Activated naive CD8-positive, alpha-beta T cell treated with anti-CD3 and anti-CD28 coated beads, Interleukin-2, amount 10 ng/mL, durations not matched to agents 7 days and 5 days (primary cell): ENCODE data around the gene TTLL7. TPM values are rescaled to one million over a fixed set of nuclear protein-coding genes. Genes with fewer than 3 reads are reported as not detected.

Experiments used
- ATAC-seq: fragments of 150-1000 bp; cut with Tn5 transposase; one replicate; pipeline ENCODE4 v1.10.0; 2021; ENCODE audit warnings: low read depth, moderate library complexity
- POLR2A ChIA-PET: fragments of 350-600 bp; sonication (Branson Sonifier 250); formaldehyde crosslinking; loops from one replicate; lab custom pipeline; 2021; ENCODE audit warnings: antibody characterized with exemption; lab: Charles Lee
- DNase-seq: peaks from one replicate; pipeline ENCODE4 v3.0.0; 2021
- H3K27ac Mint-ChIP-seq: one replicate; pipeline ENCODE4 v1.8.0; 2022; ENCODE audit warnings: mild to moderate bottlenecking, mixed read lengths
- H3K27me3 Mint-ChIP-seq: one replicate; pipeline ENCODE4 v1.8.0; 2022; ENCODE audit warnings: mild to moderate bottlenecking, moderate library complexity, mixed read lengths
- H3K36me3 Mint-ChIP-seq: one replicate; pipeline ENCODE4 v1.8.0; 2021; ENCODE audit warnings: mild to moderate bottlenecking, mixed read lengths
- H3K4me1 Mint-ChIP-seq: one replicate; pipeline ENCODE4 v1.8.0; 2021; ENCODE audit warnings: mixed read lengths
- H3K4me3 Mint-ChIP-seq: one replicate; pipeline ENCODE4 v1.8.0; 2022; ENCODE audit warnings: mild to moderate bottlenecking, moderate library complexity, mixed read lengths
- H3K9me3 Mint-ChIP-seq: one replicate; pipeline ENCODE4 v1.8.0; 2021; ENCODE audit warnings: mixed read lengths
- total RNA-seq, 2 experiments: library from RNA; stranded (reverse); gene quantifications; one replicate each; pipeline ENCODE4 v1.2.3, GENCODE V29; 2021

Gene TTLL7
- total RNA-seq, 2 experiments from 2014 or later: 1.3 to 2.3 TPM

DNA sequence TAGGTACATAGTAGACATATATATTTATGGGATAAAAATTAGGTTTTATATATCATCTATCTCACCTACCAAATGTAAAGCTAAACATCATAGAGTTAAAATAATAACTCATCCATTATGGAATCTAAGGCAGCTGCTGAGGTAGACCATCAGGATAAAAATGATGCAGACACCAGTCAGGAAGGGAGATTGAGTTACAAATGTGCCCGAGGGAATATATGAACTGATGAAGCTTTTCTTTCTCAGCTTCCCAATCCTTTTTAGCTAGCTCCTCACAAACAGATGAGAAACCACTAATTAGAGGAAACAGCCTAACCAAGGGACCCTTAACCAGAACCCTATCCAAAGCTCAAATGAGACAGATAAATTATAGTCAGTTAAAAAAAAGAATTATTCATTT lies 20.9 kb downstream of the TTLL7 start:
- H3K9me3 Mint-ChIP-seq: no peaks in the 10 kb centered on the region
- peaks cover 8% of the 10 kb centered on the region for H3K27me3 Mint-ChIP-seq
- POLR2A ChIA-PET: no interaction called here
- no peaks in the 10 kb centered on the region for H3K4me1 Mint-ChIP-seq
- no peak overlapping the region for H3K27ac Mint-ChIP-seq
- DNase-seq (no peak), ATAC-seq (no peak)
- no peak overlapping the region for H3K4me3 Mint-ChIP-seq
- H3K36me3 Mint-ChIP-seq: no peaks in the 10 kb centered on the region

- Mint-ChIP-seq H3K27me3 (peaks cover 8% of the 10 kb centered on the region), H3K9me3 (no peaks in the 10 kb centered on the region), H3K4me1 (no peaks in the 10 kb centered on the region), H3K36me3 (no peaks in the 10 kb centered on the region), H3K4me3 (no peak overlapping the region), H3K27ac (no peak overlapping the region)
- ATAC-seq (no peak), DNase-seq (no peak)
- POLR2A ChIA-PET: no interaction called here
These were observed 22.0 kb downstream of the TTLL7 start for GRCh38 chr1:83976920-83977319.

DNA sequence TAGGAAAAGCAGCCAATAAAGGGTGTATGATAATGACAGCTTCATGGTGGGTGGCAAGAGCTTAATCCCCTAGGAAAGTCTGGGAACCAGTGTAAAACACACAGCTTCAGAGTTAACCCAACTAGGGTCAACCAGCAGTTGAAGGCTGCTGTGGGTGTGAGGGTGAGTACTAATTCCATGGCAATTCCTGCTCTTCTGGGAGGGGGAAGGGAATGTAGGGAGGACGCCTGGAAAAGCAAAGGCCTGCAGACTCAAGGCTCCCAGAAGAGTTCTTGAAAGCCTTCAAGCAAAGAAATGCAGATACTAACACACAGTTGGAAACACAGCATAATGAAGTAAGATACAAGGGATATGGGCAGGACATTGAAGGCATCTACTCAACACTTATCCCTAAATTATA lies 28.1 kb downstream of the TTLL7 start:
- Mint-ChIP-seq H3K9me3 (no peaks in the 10 kb centered on the region), H3K27ac (no peak overlapping the region), H3K27me3 (peaks cover 14% of the 10 kb centered on the region), H3K4me3 (no peak overlapping the region), H3K4me1 (no peaks in the 10 kb centered on the region), H3K36me3 (no peaks in the 10 kb centered on the region)
- POLR2A ChIA-PET: no interaction called here
- no peak for DNase-seq
- ATAC-seq: no peak

- no peak for ATAC-seq
- Mint-ChIP-seq H3K27ac (no peak overlapping the region), H3K27me3 (peaks cover 14% of the 10 kb centered on the region), H3K4me1 (no peaks in the 10 kb centered on the region), H3K9me3 (no peaks in the 10 kb centered on the region), H3K4me3 (no peak overlapping the region), H3K36me3 (no peaks in the 10 kb centered on the region)
- POLR2A ChIA-PET: no interaction called here
- no peak for DNase-seq
These were observed 28.8 kb downstream of the TTLL7 start for GRCh38 chr1:83970114-83970513.

DNA sequence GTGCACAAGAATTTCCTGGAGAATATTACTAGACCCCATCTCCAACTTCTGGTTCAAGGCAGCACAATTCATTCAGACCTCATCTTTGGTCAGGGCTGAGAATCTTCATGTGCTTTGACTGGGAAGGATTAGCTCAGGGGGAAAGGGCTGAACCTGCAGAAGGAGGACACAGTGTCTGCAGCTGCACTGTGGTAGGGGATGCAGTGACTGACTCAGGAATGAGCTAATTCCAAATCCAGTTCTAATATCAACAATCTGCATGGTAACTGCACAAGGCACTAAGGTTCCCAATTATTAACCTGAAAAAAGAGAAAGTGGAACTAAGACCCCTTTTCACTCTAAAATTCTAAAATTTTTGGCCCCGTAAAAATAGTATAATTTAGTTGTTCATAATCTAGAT lies 31.6 kb downstream of the TTLL7 start:
- H3K36me3 Mint-ChIP-seq: no peaks in the 10 kb centered on the region
- H3K4me1 Mint-ChIP-seq: no peaks in the 10 kb centered on the region
- H3K9me3 Mint-ChIP-seq: no peaks in the 10 kb centered on the region
- POLR2A ChIA-PET: no interaction called here
- ATAC-seq (no peak), DNase-seq (no peak)
- no peak overlapping the region for H3K4me3 Mint-ChIP-seq
- H3K27ac Mint-ChIP-seq: no peak overlapping the region
- peaks cover 6% of the 10 kb centered on the region for H3K27me3 Mint-ChIP-seq

GRCh38 chr1:83964153-83964552 lies 34.8 kb downstream of the TTLL7 start:
- no peaks in the 10 kb centered on the region for H3K4me1 Mint-ChIP-seq
- H3K4me3 Mint-ChIP-seq: no peak overlapping the region
- H3K9me3 Mint-ChIP-seq: no peaks in the 10 kb centered on the region
- no peak for DNase-seq
- H3K27me3 Mint-ChIP-seq: peaks cover 10% of the 10 kb centered on the region
- ATAC-seq: no peak
- POLR2A ChIA-PET: no interaction called here
- no peaks in the 10 kb centered on the region for H3K36me3 Mint-ChIP-seq
- no peak overlapping the region for H3K27ac Mint-ChIP-seq

DNA sequence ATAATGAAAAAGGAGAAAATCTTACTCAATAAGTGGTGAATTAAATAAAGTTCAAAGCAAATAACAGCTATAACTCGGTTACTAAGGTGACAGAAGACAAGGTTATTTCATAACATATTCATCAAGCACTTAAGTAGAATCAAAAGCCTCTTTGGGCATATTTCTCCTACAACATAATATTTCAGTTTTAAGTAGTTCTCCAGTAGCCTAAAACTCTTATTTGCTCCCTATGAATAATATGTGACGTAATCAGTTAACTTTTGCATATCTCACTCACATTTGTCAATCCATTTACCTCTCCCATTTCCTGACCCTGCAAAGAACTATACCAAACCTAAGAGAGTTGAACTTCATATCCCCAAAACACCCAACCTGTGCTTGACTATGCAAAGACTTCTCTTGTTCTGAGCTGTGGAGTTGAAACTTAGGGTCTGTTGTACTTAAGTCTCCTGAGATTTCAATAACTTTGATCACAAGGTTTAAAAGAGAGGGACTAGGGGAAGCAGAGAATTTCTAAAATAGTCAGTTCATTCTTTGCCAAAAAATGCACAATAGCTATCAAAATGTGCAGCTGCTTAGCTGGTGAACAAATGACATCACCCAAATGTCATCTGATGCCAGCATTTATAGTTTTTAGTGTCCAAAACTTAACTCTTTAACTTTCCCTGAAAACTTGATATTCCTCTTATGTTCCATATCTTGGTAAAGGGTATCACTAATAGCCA lies 37.2 kb downstream of the TTLL7 start:
- ATAC-seq (no peak), DNase-seq (no peak)
- Mint-ChIP-seq H3K36me3 (no peaks in the 10 kb centered on the region), H3K4me3 (no peak overlapping the region), H3K27ac (no peak overlapping the region), H3K27me3 (peaks cover 17% of the 10 kb centered on the region), H3K9me3 (no peaks in the 10 kb centered on the region), H3K4me1 (no peaks in the 10 kb centered on the region)
- POLR2A ChIA-PET: no interaction called here

DNA sequence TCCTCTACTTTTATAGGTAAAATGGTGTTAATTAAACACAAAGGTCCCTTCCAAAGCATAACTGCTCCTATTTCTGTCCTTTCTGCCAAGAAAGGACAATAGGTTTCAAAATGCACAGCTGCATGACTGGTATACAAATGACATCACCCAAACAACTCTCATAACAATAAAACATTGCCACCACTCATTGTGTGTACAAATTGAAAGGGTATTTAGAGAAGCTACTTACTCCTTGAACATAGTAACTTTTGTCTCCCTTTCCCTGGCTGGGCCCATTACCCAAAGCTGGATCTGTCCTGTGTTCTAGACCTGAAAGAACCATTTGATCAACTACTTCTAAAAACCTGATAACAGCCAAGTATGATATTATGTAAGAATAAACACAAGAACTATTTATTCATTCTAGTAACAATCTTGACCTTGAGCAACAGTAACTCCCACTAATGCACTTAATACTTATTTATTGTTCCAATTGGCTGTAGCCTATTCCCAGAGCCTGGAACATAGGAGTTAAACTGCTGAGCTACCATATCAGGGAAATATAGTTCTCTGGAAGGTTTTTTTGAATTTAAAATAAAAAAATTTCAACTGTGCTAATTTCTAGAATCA lies 38.2 kb downstream of the TTLL7 start:
- POLR2A ChIA-PET: no interaction called here
- H3K27ac Mint-ChIP-seq: no peak overlapping the region
- ATAC-seq: no peak
- no peak overlapping the region for H3K4me3 Mint-ChIP-seq
- no peaks in the 10 kb centered on the region for H3K4me1 Mint-ChIP-seq
- H3K9me3 Mint-ChIP-seq: no peaks in the 10 kb centered on the region
- DNase-seq: no peak
- peaks cover 14% of the 10 kb centered on the region for H3K27me3 Mint-ChIP-seq
- H3K36me3 Mint-ChIP-seq: no peaks in the 10 kb centered on the region

GRCh38 chr1:83959824-83960498 lies 39.0 kb downstream of the TTLL7 start:
- H3K4me1 Mint-ChIP-seq: no peaks in the 10 kb centered on the region
- H3K9me3 Mint-ChIP-seq: no peaks in the 10 kb centered on the region
- H3K4me3 Mint-ChIP-seq: no peak overlapping the region
- H3K27me3 Mint-ChIP-seq: peaks cover 14% of the 10 kb centered on the region
- DNase-seq (no peak), ATAC-seq (no peak)
- H3K36me3 Mint-ChIP-seq: no peaks in the 10 kb centered on the region
- H3K27ac Mint-ChIP-seq: no peak overlapping the region
- POLR2A ChIA-PET: no interaction called here

DNA sequence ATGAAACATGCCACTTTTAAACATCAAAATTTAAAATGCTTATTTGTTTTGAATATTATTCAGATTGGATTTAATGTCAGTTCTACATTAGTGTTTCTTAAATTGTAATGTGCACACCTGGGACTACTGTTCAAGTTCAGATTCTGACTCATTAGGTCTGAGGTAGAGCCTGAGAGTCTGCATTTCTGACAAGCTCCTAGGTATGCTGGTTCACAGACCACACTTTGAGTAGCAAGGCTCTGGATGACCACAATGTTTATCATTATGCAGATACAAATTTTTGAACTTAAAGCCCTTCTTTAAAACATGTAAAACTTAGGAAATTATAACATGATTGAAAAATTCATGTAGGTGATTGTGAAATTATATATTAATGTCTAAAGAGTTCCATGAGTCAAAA lies 40.2 kb downstream of the TTLL7 start:
- no peak for ATAC-seq
- POLR2A ChIA-PET: no interaction called here
- H3K27ac Mint-ChIP-seq: no peak overlapping the region
- no peaks in the 10 kb centered on the region for H3K36me3 Mint-ChIP-seq
- H3K27me3 Mint-ChIP-seq: peaks cover 14% of the 10 kb centered on the region
- no peak overlapping the region for H3K4me3 Mint-ChIP-seq
- DNase-seq: no peak
- H3K4me1 Mint-ChIP-seq: no peaks in the 10 kb centered on the region
- H3K9me3 Mint-ChIP-seq: no peaks in the 10 kb centered on the region

DNA sequence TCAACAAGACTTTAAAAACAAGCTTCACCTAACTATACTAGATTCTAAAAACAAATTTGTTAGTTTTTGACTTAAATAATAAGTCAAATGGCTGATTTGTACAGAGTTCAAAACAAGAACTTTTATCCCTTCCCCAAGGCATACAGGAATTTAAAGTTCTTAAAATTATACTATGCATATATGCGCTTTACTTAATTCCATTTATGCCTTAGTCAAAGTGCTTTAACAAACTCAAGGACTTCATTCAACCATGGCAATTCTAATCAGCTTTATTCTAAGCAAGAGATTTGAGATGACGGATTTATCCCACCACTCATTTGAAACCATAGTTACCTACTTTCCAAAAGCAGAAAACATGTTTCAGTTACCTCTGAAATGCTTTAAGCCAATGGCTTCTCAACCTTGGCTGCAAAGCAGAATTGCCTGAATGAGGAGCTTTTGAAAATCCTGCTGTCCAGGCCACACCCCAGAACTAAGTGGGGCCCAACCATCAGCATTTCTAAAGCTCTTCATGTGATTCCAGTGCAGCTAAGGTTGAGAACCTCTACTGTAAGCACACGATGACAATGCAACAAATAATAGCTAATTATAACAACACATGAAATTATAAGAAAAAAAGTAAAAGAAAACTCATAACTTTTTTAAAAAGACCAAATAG lies 44.6 kb downstream of the TTLL7 start:
- Mint-ChIP-seq H3K36me3 (no peaks in the 10 kb centered on the region), H3K27ac (no peak overlapping the region), H3K27me3 (peaks cover 18% of the 10 kb centered on the region), H3K4me3 (no peak overlapping the region), H3K9me3 (no peaks in the 10 kb centered on the region), H3K4me1 (no peaks in the 10 kb centered on the region)
- no peak for DNase-seq
- POLR2A ChIA-PET: no interaction called here
- ATAC-seq: no peak

DNA sequence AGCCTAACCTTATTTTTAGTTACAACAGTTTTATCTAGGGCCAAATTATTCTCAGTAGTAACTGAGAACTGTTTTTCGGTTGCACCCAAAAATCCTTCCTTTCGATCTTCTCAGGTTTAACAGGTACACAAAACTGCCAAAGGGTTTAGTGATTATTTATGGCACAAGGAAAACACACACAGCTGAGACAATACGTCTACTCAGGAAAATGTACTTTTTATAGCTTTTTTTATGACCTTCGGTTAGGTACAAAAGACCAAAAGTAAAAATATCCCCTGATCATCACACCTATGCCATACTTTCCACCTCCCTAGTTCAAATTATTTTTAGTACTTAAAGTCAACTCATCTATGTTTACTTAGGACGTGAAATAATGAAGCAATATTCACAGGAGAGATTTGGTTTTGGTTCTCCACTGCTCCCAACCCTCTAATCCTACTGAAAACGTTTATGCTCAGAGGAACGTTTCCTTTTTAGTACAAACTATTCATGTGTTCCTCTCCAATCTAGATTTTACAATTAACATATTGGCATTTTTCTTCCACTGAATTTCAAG lies 48.7 kb downstream of the TTLL7 start:
- POLR2A ChIA-PET: no interaction called here
- Mint-ChIP-seq H3K9me3 (no peaks in the 10 kb centered on the region), H3K4me3 (no peak overlapping the region), H3K4me1 (no peaks in the 10 kb centered on the region), H3K27ac (no peak overlapping the region), H3K36me3 (no peaks in the 10 kb centered on the region), H3K27me3 (peaks cover 16% of the 10 kb centered on the region)
- DNase-seq: no peak
- ATAC-seq: no peak

DNA sequence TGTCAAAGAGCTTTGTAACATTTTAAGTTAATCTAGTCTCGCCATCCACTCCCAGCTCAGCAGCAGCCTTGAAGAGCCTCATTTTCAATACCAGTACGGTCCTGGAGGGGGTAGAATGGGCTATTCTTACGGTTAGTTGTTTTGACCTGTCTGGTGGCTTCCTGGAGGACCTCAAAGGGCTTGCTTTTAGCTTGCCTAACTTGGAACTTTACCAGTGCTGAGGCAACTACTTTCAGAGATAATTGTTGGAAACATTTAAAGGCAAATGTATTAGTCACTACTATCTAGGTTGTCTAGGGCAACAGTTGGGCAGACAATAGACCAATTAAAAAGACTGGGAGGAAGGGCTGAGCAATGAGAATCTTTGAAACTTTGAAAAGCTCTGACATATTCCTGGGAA lies 56.0 kb downstream of the TTLL7 start:
- ATAC-seq (no peak), DNase-seq (no peak)
- Mint-ChIP-seq H3K27ac (no peak overlapping the region), H3K27me3 (peaks cover 5% of the 10 kb centered on the region), H3K9me3 (peaks cover 2% of the 10 kb centered on the region), H3K36me3 (peaks cover 2% of the 10 kb centered on the region), H3K4me1 (no peaks in the 10 kb centered on the region), H3K4me3 (no peak overlapping the region)
- POLR2A ChIA-PET: no interaction called here
